Measurements from ENCODE around the gene CLIC2. TPM values are rescaled to one million over a fixed set of nuclear protein-coding genes. Genes with fewer than 3 reads are reported as not detected.
A peak's percentile ranks its signal among the peaks of the same experiment; 100 is the strongest.
"Not testable (repeated sequence)": the region's sequence is repeated elsewhere in the genome, so short reads cannot be mapped to it uniquely, and the experiment has no call there.

Gene CLIC2
- under 1 TPM in 1 of 2 donors, not detected in 1; 0.64 TPM for total RNA-seq

DNA sequence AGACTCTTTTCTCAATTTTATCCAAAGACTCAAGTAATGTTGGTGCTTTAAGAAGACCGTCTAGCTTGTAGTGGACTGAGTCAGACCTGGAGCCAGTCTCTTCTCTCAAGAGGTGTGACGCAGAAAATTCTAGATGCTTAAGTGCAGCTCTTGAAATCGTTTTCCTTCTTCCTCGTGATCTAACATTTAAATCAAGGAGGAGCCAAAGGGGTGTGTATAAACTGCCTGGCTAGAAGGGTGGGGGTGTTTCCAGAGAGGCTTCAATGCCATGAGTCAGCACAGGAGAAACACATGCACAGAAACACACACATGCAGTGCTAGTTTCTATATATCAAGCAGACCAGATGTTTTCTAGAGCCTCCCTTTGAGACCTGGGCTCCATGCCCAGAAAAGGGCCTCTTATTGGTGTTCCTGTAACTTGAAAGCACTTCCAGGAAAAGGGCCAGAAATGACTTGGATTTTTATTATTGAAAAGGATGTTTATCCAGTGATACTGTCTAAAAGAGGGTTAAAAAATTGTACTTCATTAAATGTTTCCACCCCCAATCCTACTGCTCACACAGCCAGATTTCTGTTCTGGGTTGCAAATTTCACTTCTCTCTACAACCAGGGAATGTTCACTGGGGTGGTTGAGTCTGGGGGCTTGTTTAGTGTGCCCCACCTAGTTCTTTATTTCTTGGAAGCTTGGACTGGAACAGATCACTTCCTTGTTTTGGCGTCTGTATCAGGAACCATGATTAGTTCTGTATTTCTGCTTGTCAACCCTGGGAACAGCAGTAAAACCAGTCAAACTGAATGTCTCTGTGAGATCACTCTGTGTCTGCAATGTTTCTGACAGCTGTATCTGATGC is at the start of gene CLIC2:
Gene CLIC2, minus strand, starts transcription at position 129 of the 851 bp plus-strand sequence. CDS start 187 bp downstream, outside the sequence.
- Mint-ChIP-seq H3K36me3 (no peaks in the 10 kb centered on the region), H3K27ac (peak within 1 kb of the TSS in 1 of 2 donors; percentile 44), H3K9me3 (no peaks in the 10 kb centered on the region)
- DNase-seq (ENCODE audit: low spot score in 2 of 2), result no peak
- ATAC-seq, result peak in 1 of 2 donors; percentile 86

DNA sequence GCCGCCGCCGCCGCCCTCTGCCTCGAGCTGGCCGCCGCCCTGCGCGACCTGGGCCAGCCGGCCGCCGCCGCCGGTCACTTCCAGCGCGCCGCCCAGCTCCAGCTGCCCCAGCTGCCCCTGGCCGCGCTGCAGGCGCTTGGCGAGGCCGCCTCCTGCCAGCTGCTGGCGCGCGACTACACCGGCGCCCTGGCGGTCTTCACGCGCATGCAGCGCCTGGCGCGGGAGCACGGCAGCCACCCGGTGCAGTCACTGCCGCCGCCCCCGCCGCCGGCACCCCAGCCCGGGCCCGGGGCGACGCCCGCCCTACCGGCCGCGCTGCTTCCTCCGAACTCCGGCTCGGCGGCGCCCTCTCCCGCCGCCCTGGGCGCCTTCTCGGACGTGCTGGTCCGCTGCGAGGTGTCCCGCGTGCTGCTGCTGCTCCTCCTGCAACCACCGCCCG is 48.1 kb upstream of the CLIC2 start:
- H3K36me3 Mint-ChIP-seq, result not testable (repeated sequence)
- ATAC-seq, result peak; percentile 56 to 63

DNA sequence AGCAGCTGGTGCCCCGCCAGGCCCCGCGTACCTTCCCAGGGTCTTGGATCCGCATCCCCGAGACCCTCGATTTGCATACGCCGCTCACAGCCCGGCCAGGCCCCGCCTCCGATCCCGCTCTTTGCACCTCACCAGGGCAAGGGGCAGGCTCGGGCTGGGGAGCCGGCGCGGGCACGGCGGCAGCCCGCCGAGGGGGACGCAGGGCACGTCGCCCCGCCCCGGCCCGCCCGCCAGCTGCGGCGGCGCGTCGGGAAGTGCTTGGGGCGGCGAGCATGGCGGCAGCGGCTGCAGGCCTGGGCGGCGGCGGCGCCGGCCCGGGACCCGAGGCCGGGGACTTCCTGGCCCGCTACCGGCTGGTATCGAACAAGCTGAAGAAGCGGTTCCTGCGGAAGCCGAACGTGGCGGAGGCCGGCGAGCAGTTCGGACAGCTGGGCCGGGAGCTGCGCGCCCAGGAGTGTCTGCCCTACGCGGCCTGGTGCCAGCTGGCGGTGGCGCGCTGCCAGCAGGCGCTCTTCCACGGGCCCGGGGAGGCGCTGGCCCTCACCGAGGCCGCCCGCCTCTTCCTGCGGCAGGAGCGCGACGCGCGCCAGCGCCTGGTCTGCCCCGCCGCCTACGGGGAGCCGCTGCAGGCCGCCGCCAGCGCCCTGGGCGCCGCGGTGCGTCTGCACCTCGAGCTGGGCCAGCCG is 47.6 kb upstream of the CLIC2 start, which contains the start of gene F8A2:
Gene F8A2, plus strand, starts transcription at position 253 of the 686 bp plus-strand sequence. Its CDS starts 20 bp downstream, at position 273.
- DNase-seq (ENCODE audit: low spot score in 2 of 2); H3K27ac Mint-ChIP-seq; H3K9me3 Mint-ChIP-seq; H3K36me3 Mint-ChIP-seq: not testable (repeated sequence)
- ATAC-seq, result peak; percentile 74 to 85

More for the DNA sequence above, 48.1 kb upstream of the CLIC2 start:
- not testable (repeated sequence) for DNase-seq (ENCODE audit: low spot score in 2 of 2); H3K27ac Mint-ChIP-seq; H3K9me3 Mint-ChIP-seq

GRCh38 chrX:155379802-155380201 is 45.4 kb upstream of the CLIC2 start:
- peak; percentile 43 to 52 for ATAC-seq
- not testable (repeated sequence) for DNase-seq (ENCODE audit: low spot score in 2 of 2); H3K9me3 Mint-ChIP-seq; H3K27ac Mint-ChIP-seq; H3K36me3 Mint-ChIP-seq

DNA sequence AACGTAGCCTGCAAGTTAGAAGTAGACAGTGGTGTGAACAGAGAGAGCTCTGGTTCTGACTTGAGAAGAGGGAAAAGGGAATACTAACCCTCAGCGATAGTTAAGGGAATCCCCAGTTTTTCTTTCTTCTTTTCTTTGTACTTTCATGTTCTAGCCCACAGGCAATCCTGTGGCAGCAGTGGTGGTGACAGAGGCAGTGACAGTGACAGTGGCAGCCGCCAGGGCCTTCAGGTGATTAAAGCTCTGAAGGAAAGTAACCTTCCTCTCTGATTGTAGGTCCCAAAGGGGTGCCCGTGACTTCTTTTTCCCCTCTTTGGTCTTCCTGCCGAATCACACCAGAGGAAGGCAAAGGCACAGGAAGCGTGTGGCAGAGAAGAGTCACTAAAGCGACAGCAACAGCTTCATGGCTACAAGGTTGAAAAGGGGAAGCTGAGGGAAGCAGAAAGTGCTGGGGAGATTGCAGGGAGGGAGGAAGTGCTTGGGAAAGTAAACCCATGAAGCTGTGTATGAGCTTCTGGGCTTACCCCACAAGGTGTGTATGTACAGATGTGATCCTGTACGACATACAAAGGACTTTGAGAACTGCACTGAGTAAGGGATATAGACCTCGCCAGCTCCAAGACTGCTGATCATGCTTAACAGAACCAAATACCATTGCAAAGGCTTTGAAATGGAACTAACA is 39.5 kb upstream of the CLIC2 start:
- H3K9me3 Mint-ChIP-seq; H3K27ac Mint-ChIP-seq; DNase-seq (ENCODE audit: low spot score in 2 of 2); H3K36me3 Mint-ChIP-seq: not testable (repeated sequence)
- peak; percentile 82 to 96 for ATAC-seq

DNA sequence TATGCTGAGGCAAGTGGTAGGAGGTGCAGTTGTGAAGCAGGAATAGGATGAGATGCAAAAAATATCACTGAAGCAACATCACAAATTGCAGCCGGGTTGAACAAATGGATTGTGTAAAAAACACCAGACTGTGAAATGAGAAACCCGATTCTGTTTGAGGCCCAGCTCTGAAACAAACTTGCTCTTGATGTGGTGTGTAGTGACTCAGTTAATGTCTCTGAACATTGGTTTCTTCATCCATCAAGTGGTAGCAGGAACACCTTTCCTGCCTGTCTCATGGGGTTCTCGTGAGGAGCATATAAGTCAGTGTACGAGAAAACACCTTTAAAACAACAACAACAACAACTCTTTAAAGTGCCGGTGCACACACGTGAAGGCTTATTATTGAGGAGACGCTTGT is 29.3 kb upstream of the CLIC2 start:
- not testable (repeated sequence) for H3K27ac Mint-ChIP-seq; H3K9me3 Mint-ChIP-seq; DNase-seq (ENCODE audit: low spot score in 2 of 2); H3K36me3 Mint-ChIP-seq
- ATAC-seq, result peak; percentile 29 to 97

DNA sequence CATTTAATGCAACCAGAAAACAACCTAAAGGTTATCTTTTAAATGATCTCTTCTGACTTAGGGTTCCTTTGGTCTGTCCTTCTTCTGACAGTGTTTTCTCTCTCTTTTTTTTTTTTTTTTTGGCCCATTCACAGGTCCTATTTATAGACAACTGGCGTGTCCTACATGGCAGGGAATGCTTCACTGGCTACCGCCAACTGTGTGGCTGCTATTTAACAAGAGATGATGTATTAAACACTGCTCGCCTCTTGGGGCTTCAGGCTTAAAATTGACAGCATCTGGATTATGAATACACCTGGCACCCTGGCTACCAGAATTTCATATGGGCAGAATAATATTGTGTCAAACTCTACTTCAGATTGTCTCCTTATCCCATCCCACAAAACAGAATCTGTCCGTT is 15.0 kb upstream of the CLIC2 start:
- H3K36me3 Mint-ChIP-seq; DNase-seq (ENCODE audit: low spot score in 2 of 2); ATAC-seq; H3K27ac Mint-ChIP-seq; H3K9me3 Mint-ChIP-seq: not testable (repeated sequence)

- ATAC-seq, result not testable (repeated sequence)
These were observed 11.3 kb upstream of the CLIC2 start for GRCh38 chrX:155345689-155346088.

DNA sequence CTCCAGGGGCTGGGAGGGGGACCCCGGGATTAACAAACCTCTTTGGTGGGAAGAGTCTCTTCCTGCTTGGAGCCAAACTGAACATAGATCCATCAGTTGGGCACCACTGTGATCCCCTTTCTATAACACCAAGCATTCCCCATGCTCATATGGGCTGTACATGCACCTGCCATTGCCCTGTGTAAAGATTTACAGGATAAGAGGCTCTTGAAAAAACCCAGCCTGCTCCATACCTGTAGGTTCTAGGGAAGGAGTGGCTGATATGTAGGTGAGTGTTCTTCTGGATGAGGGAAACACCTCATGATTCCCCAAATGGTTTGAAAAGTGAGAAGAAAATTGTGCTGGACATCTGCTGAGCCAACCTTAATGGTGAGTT is 911 bp upstream of the CLIC2 start:
- H3K36me3 Mint-ChIP-seq; ATAC-seq; H3K27ac Mint-ChIP-seq; H3K9me3 Mint-ChIP-seq; DNase-seq (ENCODE audit: low spot score in 2 of 2): not testable (repeated sequence)

More at GRCh38 chrX:155345689-155346088, 11.3 kb upstream of the CLIC2 start:
- H3K27ac Mint-ChIP-seq; H3K36me3 Mint-ChIP-seq; DNase-seq (ENCODE audit: low spot score in 2 of 2); H3K9me3 Mint-ChIP-seq: not testable (repeated sequence)

- Mint-ChIP-seq H3K27ac (no peak overlapping the region), H3K9me3 (no peaks in the 10 kb centered on the region), H3K36me3 (no peaks in the 10 kb centered on the region)
- ATAC-seq, result no peak
- no peak for DNase-seq (ENCODE audit: low spot score in 2 of 2)
These were observed 792 bp downstream of the CLIC2 start for GRCh38 chrX:155333544-155334100.

GRCh38 chrX:155330992-155331391 is 3.4 kb downstream of the CLIC2 start:
- no peak for ATAC-seq
- H3K9me3 Mint-ChIP-seq, result no peaks in the 10 kb centered on the region
- no peak overlapping the region for H3K27ac Mint-ChIP-seq
- H3K36me3 Mint-ChIP-seq, result no peaks in the 10 kb centered on the region
- DNase-seq (ENCODE audit: low spot score in 2 of 2), result no peak

DNA sequence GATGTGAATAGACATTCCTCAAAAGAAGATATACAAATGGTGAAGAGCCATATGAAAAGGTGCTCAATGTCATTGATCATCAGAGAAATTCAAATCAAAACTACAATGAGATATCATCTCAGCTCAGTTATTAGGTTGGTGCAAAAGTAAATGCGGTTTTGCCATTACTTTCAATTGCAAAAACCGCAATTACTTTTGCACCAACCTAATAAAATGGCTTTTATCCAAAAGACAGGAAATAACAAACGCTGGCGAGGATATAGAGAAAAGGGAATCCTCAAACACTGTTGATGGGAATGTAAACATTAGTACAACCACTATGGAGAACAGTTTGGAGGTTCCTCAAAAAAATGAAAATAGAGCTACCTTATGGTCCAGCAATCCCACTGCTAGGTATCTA is 5.1 kb downstream of the CLIC2 start:
- DNase-seq (ENCODE audit: low spot score in 2 of 2), result no peak
- Mint-ChIP-seq H3K9me3 (no peaks in the 10 kb centered on the region), H3K27ac (no peak overlapping the region), H3K36me3 (no peaks in the 10 kb centered on the region)
- no peak for ATAC-seq

DNA sequence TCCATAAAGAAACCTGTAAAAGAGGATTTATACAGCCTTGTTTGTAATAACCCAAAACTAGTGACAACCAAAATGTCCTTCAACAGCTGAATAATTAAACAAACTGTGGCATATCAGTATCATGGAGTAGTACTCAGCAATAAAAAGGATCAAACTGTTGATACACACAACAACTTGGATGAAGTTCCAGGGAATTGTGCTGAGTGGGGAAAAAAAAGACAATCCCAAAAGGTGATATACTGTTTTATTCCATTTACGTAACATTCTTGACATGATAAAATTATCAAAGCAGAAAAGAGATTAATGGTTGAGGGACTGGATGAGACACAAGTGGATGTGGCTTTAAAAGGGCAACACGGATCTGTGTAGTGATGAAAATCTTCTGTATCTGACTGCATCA is 7.8 kb downstream of the CLIC2 start:
- Mint-ChIP-seq H3K9me3 (peaks cover 0 to 8% of the 10 kb centered on the region in 2 donors), H3K27ac (no peak overlapping the region), H3K36me3 (peaks cover 4 to 9% of the 10 kb centered on the region in 2 donors)
- no peak for DNase-seq (ENCODE audit: low spot score in 2 of 2)
- no peak for ATAC-seq

DNA sequence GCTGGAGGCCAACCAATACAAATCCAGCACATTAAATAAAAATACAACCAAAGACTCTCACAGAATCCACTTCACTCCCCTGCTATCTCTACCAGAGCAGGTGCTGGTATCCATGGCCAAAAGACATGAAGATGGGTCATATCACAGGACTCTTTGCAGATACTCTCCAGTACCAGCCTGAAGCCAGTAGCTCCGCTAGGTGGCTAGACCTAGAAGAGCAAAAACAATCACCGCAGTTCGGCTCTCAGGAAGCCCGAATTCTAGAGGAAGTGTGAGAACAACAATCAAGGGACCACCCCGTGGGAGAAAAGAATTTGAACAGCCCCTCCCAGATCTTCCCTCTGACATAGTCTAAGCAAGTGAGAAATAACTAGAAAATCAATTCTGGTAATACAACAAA is 20.2 kb downstream of the CLIC2 start:
- Mint-ChIP-seq H3K36me3 (no peaks in the 10 kb centered on the region), H3K9me3 (no peaks in the 10 kb centered on the region), H3K27ac (no peak overlapping the region)
- no peak for DNase-seq (ENCODE audit: low spot score in 2 of 2)
- no peak for ATAC-seq

DNA sequence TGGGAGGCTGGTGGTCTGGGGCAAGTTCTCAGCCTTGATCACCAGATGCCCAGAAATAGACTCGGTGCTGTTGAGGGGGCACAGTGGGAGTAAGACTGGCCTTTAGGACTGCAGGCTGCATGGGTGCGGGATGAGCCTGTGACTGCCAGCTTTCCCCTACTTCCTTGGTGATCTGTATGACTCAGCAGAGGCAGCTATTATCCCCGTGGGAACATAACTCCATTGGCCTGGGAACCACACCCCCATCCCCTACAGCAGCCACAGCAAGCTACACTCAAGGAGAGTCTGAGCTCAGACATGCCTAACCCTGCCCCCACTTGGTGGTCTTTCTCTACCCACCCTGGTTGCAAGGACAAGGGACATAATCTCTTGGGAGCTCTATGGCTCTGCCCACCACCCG is 20.6 kb downstream of the CLIC2 start:
- ATAC-seq (no peak), DNase-seq (ENCODE audit: low spot score in 2 of 2) (no peak)
- H3K27ac Mint-ChIP-seq, result no peak overlapping the region
- no peaks in the 10 kb centered on the region for H3K9me3 Mint-ChIP-seq
- H3K36me3 Mint-ChIP-seq, result no peaks in the 10 kb centered on the region

DNA sequence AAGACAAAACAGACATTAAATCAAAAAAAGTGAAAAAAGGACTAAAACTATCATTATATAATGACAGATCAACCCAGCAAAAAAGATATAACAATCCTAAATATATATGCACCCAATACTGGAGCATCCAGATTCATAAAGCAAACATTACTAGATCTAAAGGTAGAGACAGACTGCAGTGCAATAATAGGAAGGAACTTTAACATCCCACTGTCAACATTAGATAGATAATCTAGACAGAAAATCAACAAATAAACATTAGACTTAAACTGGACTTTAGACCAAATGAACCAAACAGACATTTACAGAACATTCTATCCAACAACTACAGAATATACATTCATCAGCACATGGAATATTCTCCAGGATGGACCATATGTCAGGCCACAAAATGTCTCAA is 40.6 kb downstream of the CLIC2 start:
- no peak for DNase-seq (ENCODE audit: low spot score in 2 of 2)
- H3K27ac Mint-ChIP-seq, result no peak overlapping the region
- H3K9me3 Mint-ChIP-seq, result no peaks in the 10 kb centered on the region
- H3K36me3 Mint-ChIP-seq, result no peaks in the 10 kb centered on the region
- ATAC-seq, result no peak

DNA sequence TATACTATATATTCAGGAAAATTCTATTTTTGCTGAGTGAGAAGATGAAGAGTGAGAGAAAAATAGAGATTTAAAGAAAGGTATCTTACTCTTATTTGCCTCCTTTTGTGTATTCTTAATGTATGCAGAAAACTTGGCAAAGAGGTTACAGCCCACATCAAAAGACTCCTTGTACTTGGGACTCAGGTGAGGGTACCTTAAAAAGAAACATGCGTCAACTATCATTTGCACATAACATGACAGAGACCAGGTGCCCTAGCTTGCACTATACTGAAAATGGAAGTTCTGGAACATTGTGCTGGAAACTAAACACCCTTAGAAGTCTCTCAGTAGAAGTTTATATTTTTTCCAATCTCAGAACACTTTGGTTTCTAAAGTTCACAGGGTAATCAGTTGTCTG is 54.5 kb downstream of the CLIC2 start:
- DNase-seq (ENCODE audit: low spot score in 2 of 2) (no peak), ATAC-seq (peak in 1 of 2 donors; percentile 45)
- Mint-ChIP-seq H3K27ac (peak overlapping the region in 1 of 2 donors; percentile 54), H3K9me3 (no peaks in the 10 kb centered on the region), H3K36me3 (no peaks in the 10 kb centered on the region)
